GM12874 (cell line): ENCODE data around the gene TMEM184A.

Experiments used
- TF ChIP-seq, protein P1 (sequence below): IDR thresholded peaks from 2 replicates; pipeline ENCODE4 v1.5.1; 2011; ENCODE audit warnings: low read depth, mild to moderate bottlenecking, control low read depth, low read length, moderate library complexity; ENCODE audit not compliant: insufficient read depth

The TMEM184A gene

DNA sequence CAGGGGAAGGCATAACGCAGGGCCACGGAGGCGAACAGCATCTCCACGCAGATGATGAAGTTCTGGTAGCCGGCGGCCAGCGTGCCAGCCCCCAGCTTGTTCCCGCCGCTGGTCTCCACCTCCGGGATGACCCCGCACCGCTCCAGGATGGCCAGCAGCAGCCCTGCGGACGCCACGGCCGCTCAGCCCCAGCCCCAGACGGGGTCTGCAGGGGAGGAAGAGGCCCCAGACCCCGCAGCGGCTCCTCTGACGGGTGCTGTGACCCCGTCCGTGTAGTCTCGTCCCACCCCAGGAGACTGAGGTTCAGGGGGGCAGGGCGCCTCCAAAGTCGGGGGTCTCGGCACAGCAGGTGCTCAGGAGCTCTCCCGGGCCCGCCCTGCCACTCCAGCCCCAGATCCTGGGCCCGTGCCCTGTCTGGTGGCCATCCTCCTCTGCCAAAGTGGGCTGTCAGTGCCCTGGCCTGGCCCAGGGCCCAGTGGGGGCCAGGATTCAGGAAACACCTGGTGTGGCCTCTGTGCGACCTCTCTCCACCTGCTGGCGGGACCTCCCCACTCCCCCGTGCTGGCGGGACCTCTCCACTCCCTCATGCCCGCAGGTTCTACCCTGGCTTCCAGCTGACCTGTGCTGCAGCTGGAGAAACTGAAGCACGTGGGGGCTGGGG is 8.1 kb downstream of the TMEM184A start:
- TF ChIP-seq, protein P1, sequence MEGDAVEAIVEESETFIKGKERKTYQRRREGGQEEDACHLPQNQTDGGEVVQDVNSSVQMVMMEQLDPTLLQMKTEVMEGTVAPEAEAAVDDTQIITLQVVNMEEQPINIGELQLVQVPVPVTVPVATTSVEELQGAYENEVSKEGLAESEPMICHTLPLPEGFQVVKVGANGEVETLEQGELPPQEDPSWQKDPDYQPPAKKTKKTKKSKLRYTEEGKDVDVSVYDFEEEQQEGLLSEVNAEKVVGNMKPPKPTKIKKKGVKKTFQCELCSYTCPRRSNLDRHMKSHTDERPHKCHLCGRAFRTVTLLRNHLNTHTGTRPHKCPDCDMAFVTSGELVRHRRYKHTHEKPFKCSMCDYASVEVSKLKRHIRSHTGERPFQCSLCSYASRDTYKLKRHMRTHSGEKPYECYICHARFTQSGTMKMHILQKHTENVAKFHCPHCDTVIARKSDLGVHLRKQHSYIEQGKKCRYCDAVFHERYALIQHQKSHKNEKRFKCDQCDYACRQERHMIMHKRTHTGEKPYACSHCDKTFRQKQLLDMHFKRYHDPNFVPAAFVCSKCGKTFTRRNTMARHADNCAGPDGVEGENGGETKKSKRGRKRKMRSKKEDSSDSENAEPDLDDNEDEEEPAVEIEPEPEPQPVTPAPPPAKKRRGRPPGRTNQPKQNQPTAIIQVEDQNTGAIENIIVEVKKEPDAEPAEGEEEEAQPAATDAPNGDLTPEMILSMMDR, result no peak

DNA sequence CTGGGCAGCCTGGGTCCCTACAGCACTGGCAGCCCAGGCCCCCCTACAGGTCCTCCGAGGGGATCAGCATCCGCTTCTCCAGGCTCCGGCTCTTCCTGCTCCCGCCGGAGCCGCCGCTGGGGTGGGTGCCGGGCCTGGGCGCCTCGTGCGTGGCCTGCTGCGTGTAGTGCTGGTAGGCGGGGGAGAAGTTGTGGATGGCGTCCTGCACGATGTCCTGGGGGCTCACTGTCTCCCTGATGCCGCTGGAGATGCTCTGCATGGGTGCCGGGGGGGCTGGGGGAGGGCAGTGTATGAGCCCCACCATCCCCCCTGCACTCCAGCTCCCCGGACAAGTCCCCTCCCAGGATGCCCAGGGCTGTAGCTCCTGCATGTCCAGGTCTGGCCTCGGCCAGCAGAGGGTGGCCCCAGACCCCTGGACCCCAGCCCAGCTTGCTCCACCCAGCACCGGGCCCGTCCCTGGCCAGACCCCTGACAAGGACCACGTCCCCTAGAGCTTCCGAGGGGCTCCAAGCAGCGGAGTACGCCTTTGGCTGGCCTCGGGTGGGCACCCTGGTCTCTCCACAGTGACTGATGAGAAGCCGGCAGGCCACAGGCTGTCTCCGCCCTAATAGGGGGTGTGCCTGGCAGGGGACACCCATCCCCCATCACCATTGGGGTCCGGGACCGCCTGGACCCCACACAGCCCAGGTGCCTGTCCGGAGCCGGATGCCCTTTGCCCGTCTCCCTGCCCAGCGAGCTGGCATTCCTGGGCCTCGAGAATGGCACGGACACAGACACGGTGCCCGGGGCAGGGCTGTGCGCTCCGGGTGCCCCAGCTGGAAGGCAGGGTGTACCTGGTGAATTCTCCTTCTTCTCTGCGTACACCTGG is 8.9 kb downstream of the TMEM184A start:
- TF ChIP-seq, protein P1, result no peak

DNA sequence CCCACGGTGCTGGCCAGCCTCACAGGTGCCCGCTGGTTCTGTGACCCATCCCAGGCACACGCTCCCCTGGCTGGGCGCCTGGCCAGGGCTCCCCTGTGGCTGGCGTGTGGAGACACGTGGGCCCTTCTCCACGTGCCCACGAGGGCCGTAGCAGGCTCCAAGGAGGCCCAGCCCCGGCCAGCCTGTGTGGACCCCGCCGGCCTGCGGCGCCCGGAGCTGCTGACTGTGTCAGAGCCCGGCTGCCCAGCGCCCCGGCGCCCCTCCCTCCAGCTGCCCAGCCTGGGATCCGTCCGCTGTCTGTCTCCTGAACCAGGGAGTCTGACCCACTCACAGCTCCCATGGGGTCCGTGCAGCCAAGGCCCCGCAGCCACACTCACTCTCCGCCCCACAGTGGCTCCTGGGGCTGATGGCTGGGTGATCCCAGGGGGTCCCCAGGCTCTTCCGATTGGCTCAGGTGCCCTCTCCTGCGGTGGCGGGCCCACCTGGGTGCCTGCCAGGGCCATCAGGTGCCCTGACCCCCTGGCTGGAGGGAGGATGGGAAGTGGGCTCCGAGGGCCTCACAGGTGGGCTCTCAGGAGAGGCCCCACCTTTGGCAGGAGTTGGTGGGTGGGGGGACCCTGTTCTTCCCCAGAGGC is 9.6 kb downstream of the TMEM184A start:
- TF ChIP-seq, protein P1, result no peak

DNA sequence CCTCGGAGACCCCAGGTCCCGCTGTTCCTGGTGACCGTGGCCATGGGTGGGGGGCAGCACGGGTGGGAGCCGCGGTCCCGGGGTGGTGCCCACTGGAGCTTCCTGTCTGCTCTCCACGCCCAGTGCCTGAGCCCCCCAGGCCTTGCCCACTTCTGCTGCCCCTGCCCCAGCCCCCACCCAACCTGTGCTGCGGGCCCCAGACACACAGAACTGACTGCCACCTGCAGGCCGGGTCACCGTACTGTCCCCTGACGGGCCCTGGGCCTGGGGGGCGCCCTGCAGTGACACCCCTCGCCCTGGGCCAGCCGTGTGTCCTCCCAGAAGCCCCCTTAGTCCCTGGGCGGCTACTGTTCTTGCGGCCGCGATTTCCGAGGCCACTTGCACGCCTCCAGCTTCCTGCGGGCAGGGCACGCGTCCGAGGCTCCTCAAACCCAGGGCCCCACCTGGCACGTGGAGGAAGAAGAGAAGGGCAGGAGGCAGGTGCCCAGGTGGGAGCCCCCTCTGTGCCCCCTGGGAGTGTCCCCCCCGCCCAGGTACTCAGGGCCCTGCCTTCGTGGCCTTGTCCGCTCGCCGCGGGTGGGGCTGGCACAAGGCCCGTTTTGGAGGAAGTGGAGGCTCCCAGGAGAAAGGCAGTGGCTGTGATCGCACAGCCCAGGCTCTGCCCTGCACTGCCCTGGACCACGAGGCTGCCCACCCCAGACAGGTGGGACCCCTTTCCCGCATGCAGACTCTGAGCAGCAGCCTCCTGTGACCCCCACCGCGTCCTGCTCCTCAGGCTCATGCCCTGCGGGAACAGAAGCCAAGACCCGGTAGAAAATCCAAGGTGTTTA is 10.4 kb downstream of the TMEM184A start:
- TF ChIP-seq, protein P1, result no peak

DNA sequence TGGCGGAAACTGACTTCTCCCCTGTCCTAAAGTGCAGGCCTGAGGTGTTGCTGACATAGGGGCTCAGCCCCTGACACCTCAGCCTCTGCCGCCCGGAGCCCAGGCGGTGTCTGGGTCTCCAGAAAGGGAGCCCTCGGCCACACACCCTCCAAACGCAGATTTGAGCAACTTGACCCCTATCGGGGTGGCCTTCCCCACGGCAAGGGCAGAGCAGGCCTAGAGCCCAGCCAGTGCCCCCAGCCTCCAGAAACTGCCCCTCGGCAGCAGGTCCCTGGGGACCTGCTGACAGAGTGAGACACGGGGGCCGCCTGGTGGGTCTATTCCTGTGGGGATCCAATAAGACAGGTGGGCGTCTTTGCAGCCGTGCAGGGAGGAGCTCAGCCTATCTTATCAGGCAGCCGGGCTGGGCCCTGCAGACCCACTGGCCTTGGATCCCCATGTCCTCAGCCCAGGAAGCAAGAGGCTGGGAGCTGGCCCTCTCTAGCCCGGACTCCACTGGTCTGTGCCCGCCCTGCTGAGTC is 11.0 kb downstream of the TMEM184A start:
- TF ChIP-seq, protein P1, result no peak

DNA sequence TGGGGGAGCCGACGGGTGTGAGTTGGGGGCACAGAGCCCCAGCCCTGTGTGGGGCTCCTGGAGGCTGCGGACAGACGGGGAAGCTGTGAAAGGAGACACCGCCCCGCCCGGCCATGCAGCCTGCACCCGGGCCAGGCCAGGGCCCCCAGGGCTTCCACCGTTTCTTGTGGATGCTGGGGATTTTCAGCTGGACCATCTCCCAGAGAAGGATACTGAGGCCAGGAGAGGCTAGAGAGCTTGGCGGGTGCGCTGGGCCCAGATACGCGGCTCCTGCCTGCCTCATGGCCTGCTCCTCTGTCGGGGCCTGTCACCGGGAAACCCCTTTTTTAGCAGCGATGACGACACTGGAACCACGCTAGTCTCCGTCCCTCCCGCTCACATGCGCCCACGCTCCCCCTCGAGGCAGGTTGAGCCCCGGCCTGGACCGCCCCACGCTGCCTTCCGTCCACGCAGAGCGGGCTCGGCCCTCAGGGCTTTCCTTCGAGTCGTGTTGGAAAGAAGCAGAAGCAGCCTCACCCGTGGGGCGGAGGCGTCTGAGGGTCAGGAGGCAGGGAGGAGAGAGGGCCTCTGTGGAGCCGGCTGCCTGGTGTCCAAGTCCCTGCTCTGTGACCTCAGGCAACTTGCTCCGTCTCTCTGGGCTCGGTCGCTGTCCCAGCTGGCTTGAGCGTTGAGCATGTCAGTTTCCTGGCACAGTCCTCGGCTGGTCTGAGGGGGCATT is 11.7 kb downstream of the TMEM184A start:
- TF ChIP-seq, protein P1, result no peak
